NT2/D1 (cell line): ENCODE measurements around the gene TTC22.

Experiments
- YY1 ChIP-seq: IDR thresholded peaks from 2 replicates; pipeline ENCODE4 v1.6.1; 2011; ENCODE audit not compliant: insufficient read length, insufficient read depth
- ZNF274 ChIP-seq: IDR thresholded peaks from 2 replicates; pipeline ENCODE4 v1.6.1; 2011; ENCODE audit warnings: mild to moderate bottlenecking, low read depth, low read length

- no peak for TF ChIP-seq YY1
- no peak for TF ChIP-seq ZNF274
These were observed 36.1 kb downstream of the TTC22 start for GRCh38 chr1:54764922-54765561.
